GM12875 (cell line): ENCODE measurements around the gene STAMBPL1.

Experiments
- H3K4me3 ChIP-seq: one replicate; pipeline ENCODE4 v1.5.1; 2011; ENCODE audit warnings: low read depth, low read length, control low read depth
- CTCF ChIP-seq: IDR thresholded peaks from 2 replicates; pipeline ENCODE4 v1.5.1; 2011; ENCODE audit warnings: low read depth, mild to moderate bottlenecking, control low read depth, inconsistent platforms, low read length, moderate library complexity, borderline replicate concordance; ENCODE audit not compliant: insufficient read depth

STAMBPL1 gene

GRCh38 chr10:88934900-88935672, 55.0 kb downstream of the STAMBPL1 start:
- no peak overlapping the region for H3K4me3 ChIP-seq
- TF ChIP-seq CTCF, result peak; percentile 83

GRCh38 chr10:88936656-88937055, 56.6 kb downstream of the STAMBPL1 start:
- no peak for TF ChIP-seq CTCF
- no peak overlapping the region for H3K4me3 ChIP-seq

- H3K4me3 ChIP-seq, result no peak overlapping the region
- TF ChIP-seq CTCF, result no peak
These were observed 58.0 kb downstream of the STAMBPL1 start for GRCh38 chr10:88938039-88938438.

- TF ChIP-seq CTCF, result no peak
These were observed 58.9 kb downstream of the STAMBPL1 start for GRCh38 chr10:88938938-88939337.

GRCh38 chr10:88941026-88941425, 61.0 kb downstream of the STAMBPL1 start:
- no peak overlapping the region for H3K4me3 ChIP-seq
- TF ChIP-seq CTCF, result no peak

More at GRCh38 chr10:88938938-88939337, 58.9 kb downstream of the STAMBPL1 start:
- H3K4me3 ChIP-seq, result no peak overlapping the region

- no peak overlapping the region for H3K4me3 ChIP-seq
- no peak for TF ChIP-seq CTCF
These were observed 63.7 kb downstream of the STAMBPL1 start for GRCh38 chr10:88943778-88944177.

- TF ChIP-seq CTCF, result no peak
- no peak overlapping the region for H3K4me3 ChIP-seq
These were observed 64.8 kb downstream of the STAMBPL1 start for GRCh38 chr10:88944813-88945212.
